Neural progenitor cell (in vitro differentiated cells): Measurements from ENCODE around the gene TYK2. TPM values are rescaled to one million over a fixed set of nuclear protein-coding genes. Genes with fewer than 3 reads are reported as not detected.

Experiments used
- DNase-seq: peaks from one replicate; pipeline ENCODE4 v3.0.0-alpha.2; 2016; ENCODE audit warnings: low spot score
- H2AFZ ChIP-seq: fragments of 200-600 bp; sonication (generic); replicated peaks from 2 replicates; pipeline ENCODE4 v1.6.1; 2016; ENCODE audit warnings: antibody characterized with exemption
- H3F3A ChIP-seq: fragments of 200-600 bp; sonication (generic); 2 replicates; pipeline ENCODE4 v1.6.1; 2016; ENCODE audit warnings: antibody characterized with exemption, low read depth
- H3K27ac ChIP-seq: fragments of 200-600 bp; sonication (generic); 2 replicates; pipeline ENCODE4 v1.5.1; 2016; ENCODE audit warnings: mild to moderate bottlenecking
- H3K27me3 ChIP-seq: fragments of 200-600 bp; sonication (generic); 2 replicates; pipeline ENCODE4 v1.6.1; 2016; ENCODE audit warnings: mild to moderate bottlenecking, moderate library complexity
- H3K36me3 ChIP-seq: fragments of 200-600 bp; sonication (generic); 2 replicates; pipeline ENCODE4 v1.5.1; 2016
- H3K4me1 ChIP-seq: fragments of 200-600 bp; sonication (generic); 2 replicates; pipeline ENCODE4 v1.6.1; 2016; ENCODE audit warnings: mixed run types
- H3K4me2 ChIP-seq: fragments of 200-600 bp; sonication (generic); 2 replicates; pipeline ENCODE4 v1.6.1; 2016
- H3K4me3 ChIP-seq: fragments of 200-600 bp; sonication (generic); 2 replicates; pipeline ENCODE4 v1.5.1; 2016
- H3K79me2 ChIP-seq: fragments of 200-600 bp; sonication (generic); 2 replicates; pipeline ENCODE4 v1.6.1; 2016; ENCODE audit warnings: low read depth
- H3K9ac ChIP-seq: fragments of 200-600 bp; sonication (generic); 2 replicates; pipeline ENCODE4 v1.6.1; 2016
- H3K9me3 ChIP-seq: fragments of 200-600 bp; sonication (generic); 2 replicates; pipeline ENCODE4 v1.5.1; 2016; ENCODE audit warnings: low read depth
- H4K20me1 ChIP-seq: fragments of 200-600 bp; sonication (generic); 2 replicates; pipeline ENCODE4 v1.6.1; 2016; ENCODE audit warnings: low read depth
- H3K27ac Mint-ChIP-seq: 3 replicates; pipeline ENCODE4 v1.8.0; 2021; ENCODE audit warnings: mixed read lengths
- H3K27me3 Mint-ChIP-seq: 2 replicates; pipeline ENCODE4 v1.8.0; 2022; ENCODE audit warnings: low read depth, mild to moderate bottlenecking, inconsistent platforms, moderate library complexity, mixed read lengths; ENCODE audit not compliant: insufficient read depth
- H3K36me3 Mint-ChIP-seq: 3 replicates; pipeline ENCODE4 v1.8.0; 2021; ENCODE audit warnings: mixed read lengths
- H3K4me1 Mint-ChIP-seq: 3 replicates; pipeline ENCODE4 v1.8.0; 2021; ENCODE audit warnings: mixed read lengths
- H3K4me3 Mint-ChIP-seq: 3 replicates; pipeline ENCODE4 v1.8.0; 2021; ENCODE audit warnings: mild to moderate bottlenecking, moderate library complexity, mixed read lengths
- H3K9me3 Mint-ChIP-seq: 3 replicates; pipeline ENCODE4 v1.8.0; 2020; ENCODE audit warnings: mixed read lengths
- CTCF ChIP-seq: fragments of 200-600 bp; sonication (generic); IDR thresholded peaks from 2 replicates; pipeline ENCODE4 v1.5.1; 2017; ENCODE audit warnings: antibody characterized with exemption, mild to moderate bottlenecking
- EZH2 ChIP-seq: fragments of 200-600 bp; sonication (generic); IDR thresholded peaks from 2 replicates; pipeline ENCODE4 v1.6.1; 2017; ENCODE audit warnings: antibody characterized with exemption, mild to moderate bottlenecking, moderate library complexity
- EZH2phosphoT487 ChIP-seq: fragments of 200-600 bp; sonication (generic); IDR thresholded peaks from 2 replicates; pipeline ENCODE4 v1.6.1; 2017; ENCODE audit warnings: antibody characterized with exemption
- total RNA-seq: library from RNA; depleted of rRNA; stranded (reverse); fragments of >200 nt; gene quantifications from 2 replicates; pipeline ENCODE4 v1.2.3, GENCODE V29; 2015; ENCODE audit warnings: low replicate concordance

Gene TYK2
- total RNA-seq, 1 donor from 2014 or later, result 20.7 TPM

- no peak for DNase-seq
- H3K9ac ChIP-seq, result no peak overlapping the region
- peaks cover 63% of the 10 kb centered on the region for H4K20me1 ChIP-seq
- H3F3A ChIP-seq, result peaks cover 2% of the 10 kb centered on the region
- Mint-ChIP-seq H3K4me1 (peaks cover 12% of the 10 kb centered on the region), H3K9me3 (no peaks in the 10 kb centered on the region), H3K36me3 (peaks cover 4% of the 10 kb centered on the region), H3K4me3 (no peak overlapping the region), H3K27me3 (peaks cover 6% of the 10 kb centered on the region), H3K27ac (no peak overlapping the region)
- no peak overlapping the region for H3K4me2 ChIP-seq
- H2AFZ ChIP-seq, result no peak overlapping the region
- no peak overlapping the region for H3K27ac ChIP-seq
- peaks cover 9% of the 10 kb centered on the region for H3K4me1 ChIP-seq
- no peaks in the 10 kb centered on the region for H3K9me3 ChIP-seq
- no peaks in the 10 kb centered on the region for H3K27me3 ChIP-seq
- no peak overlapping the region for H3K4me3 ChIP-seq
- peaks cover 9% of the 10 kb centered on the region for H3K36me3 ChIP-seq
- peaks cover 41% of the 10 kb centered on the region for H3K79me2 ChIP-seq
- TF ChIP-seq CTCF (no peak), EZH2 (no peak), EZH2phosphoT487 (no peak)
These were observed 51.6 kb downstream of the TYK2 start for GRCh38 chr19:10328558-10329429.

GRCh38 chr19:10327793-10328192 is 52.6 kb downstream of the TYK2 start:
- H3K27ac Mint-ChIP-seq, result no peak overlapping the region
- Histone ChIP-seq H3K9me3 (no peaks in the 10 kb centered on the region), H3K4me3 (no peak overlapping the region), H3K36me3 (peaks cover 9% of the 10 kb centered on the region), H3K27ac (no peak overlapping the region), H3K27me3 (no peaks in the 10 kb centered on the region), H2AFZ (no peak overlapping the region), H3K4me2 (no peak overlapping the region), H4K20me1 (peaks cover 61% of the 10 kb centered on the region), H3K79me2 (peaks cover 38% of the 10 kb centered on the region), H3K4me1 (peaks cover 9% of the 10 kb centered on the region), H3K9ac (no peak overlapping the region), H3F3A (no peaks in the 10 kb centered on the region)
- H3K36me3 Mint-ChIP-seq, result peaks cover 4% of the 10 kb centered on the region
- H3K4me3 Mint-ChIP-seq, result no peak overlapping the region
- DNase-seq, result no peak
- peaks cover 5% of the 10 kb centered on the region for H3K27me3 Mint-ChIP-seq
- peaks cover 8% of the 10 kb centered on the region for H3K4me1 Mint-ChIP-seq
- no peak for TF ChIP-seq CTCF
- no peak for TF ChIP-seq EZH2phosphoT487
- TF ChIP-seq EZH2, result no peak
- H3K9me3 Mint-ChIP-seq, result no peaks in the 10 kb centered on the region

GRCh38 chr19:10325732-10326131 is 54.6 kb downstream of the TYK2 start:
- Histone ChIP-seq H3K27me3 (no peaks in the 10 kb centered on the region), H3K36me3 (peaks cover 9% of the 10 kb centered on the region), H2AFZ (no peak overlapping the region), H3K9ac (no peak overlapping the region), H3K79me2 (peaks cover 18% of the 10 kb centered on the region), H3K4me3 (no peak overlapping the region), H4K20me1 (peaks cover 43% of the 10 kb centered on the region), H3K9me3 (no peaks in the 10 kb centered on the region), H3K27ac (no peak overlapping the region), H3F3A (no peaks in the 10 kb centered on the region), H3K4me2 (no peak overlapping the region), H3K4me1 (no peaks in the 10 kb centered on the region)
- H3K9me3 Mint-ChIP-seq, result no peaks in the 10 kb centered on the region
- no peak overlapping the region for H3K27ac Mint-ChIP-seq
- no peak for DNase-seq
- H3K4me3 Mint-ChIP-seq, result no peak overlapping the region
- H3K27me3 Mint-ChIP-seq, result no peaks in the 10 kb centered on the region
- peaks cover 9% of the 10 kb centered on the region for H3K36me3 Mint-ChIP-seq
- TF ChIP-seq CTCF (no peak), EZH2phosphoT487 (no peak)
- no peaks in the 10 kb centered on the region for H3K4me1 Mint-ChIP-seq
